HEK293 (cell line): Measurements from ENCODE around the gene DACT3.

Experiments used
- ATF2 ChIP-seq: fragments of 450-650 bp; formaldehyde crosslinking; IDR thresholded peaks from 2 replicates; pipeline ENCODE4 v1.5.1; 2016; ENCODE audit warnings: missing biosample characterization, missing genetic modification characterization, low read depth
- PBX3 ChIP-seq: sonication (generic); formaldehyde crosslinking; IDR thresholded peaks from 2 replicates; pipeline ENCODE4 v1.8.1; 2022; ENCODE audit warnings: mild to moderate bottlenecking, moderate library complexity, missing genetic modification reagents
- RBAK ChIP-seq: fragments of 450-650 bp; formaldehyde crosslinking; IDR thresholded peaks from 2 replicates; pipeline ENCODE4 v1.5.1; 2016; ENCODE audit warnings: missing biosample characterization, missing genetic modification characterization
- REPIN1 ChIP-seq: fragments of 450-650 bp; formaldehyde crosslinking; IDR thresholded peaks from 2 replicates; pipeline ENCODE4 v1.5.1; 2017; ENCODE audit warnings: missing biosample characterization, missing genetic modification characterization, low read depth
- SP2 ChIP-seq: fragments of 450-650 bp; formaldehyde crosslinking; IDR thresholded peaks from 2 replicates; pipeline ENCODE4 v1.5.1; 2016; ENCODE audit warnings: missing biosample characterization, missing genetic modification characterization
- ZBTB7A ChIP-seq: fragments of 450-650 bp; formaldehyde crosslinking; IDR thresholded peaks from 2 replicates; pipeline ENCODE4 v1.5.1; 2016; ENCODE audit warnings: low read depth, missing biosample characterization, missing genetic modification characterization
- ZNF324 ChIP-seq: fragments of 450-650 bp; formaldehyde crosslinking; IDR thresholded peaks from 2 replicates; pipeline ENCODE4 v1.5.1; 2016; ENCODE audit warnings: missing biosample characterization, missing genetic modification characterization
- ZNF624 ChIP-seq: fragments of 450-650 bp; formaldehyde crosslinking; IDR thresholded peaks from 2 replicates; pipeline ENCODE4 v1.5.1; 2017; ENCODE audit warnings: missing biosample characterization, missing genetic modification characterization
- TF ChIP-seq, protein P1 (sequence below): fragments of 450-650 bp; formaldehyde crosslinking; IDR thresholded peaks from 2 replicates; pipeline ENCODE4 v1.5.1; 2016; ENCODE audit warnings: missing biosample characterization, missing genetic modification characterization
- TF ChIP-seq, protein P2 (sequence below): fragments of 450-650 bp; IDR thresholded peaks from 2 replicates; pipeline ENCODE4 v1.5.1; 2018; ENCODE audit warnings: missing biosample characterization, mild to moderate bottlenecking, missing genetic modification characterization

DNA sequence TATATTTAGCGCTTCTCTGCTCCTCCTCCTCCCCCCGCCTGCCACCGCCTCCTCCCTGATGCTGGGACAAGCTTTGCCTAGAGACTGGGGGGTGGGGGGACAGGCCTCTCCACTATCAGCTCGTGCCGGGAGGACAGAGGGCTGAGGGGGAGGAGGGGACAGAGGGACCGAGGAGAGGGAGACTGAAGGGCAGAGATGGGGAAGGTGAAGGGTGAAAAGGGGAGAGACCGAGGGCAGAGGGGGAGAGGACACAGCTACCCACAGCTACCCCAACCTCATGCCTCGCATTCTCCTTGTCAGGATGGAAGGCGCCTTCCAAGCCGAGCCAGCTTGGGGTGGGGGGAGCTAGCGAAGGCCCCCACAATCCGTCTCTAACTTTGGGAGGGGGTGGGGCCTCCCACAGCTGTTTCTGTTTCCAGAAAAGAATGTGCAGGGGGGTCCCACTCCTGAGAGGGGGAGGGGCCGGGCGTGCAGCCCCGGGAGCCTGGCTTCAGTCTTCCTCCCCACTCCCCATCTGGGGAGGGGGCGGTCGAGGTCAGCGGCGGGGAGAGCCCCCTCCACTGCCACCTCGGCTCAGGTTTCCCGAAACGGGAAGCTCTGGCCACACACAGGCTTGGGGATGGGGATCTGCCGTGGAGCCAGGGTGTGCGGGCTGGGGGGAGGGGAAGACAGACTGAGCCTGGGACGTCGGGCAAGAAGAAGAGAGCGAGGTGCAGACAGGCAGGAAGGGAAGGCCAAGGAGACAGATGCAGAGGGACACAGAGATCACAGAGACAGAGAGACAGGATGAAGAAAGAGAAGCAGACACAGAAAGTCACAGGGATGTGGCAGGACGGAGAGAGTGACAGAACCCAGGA, 1.6 kb downstream of the DACT3 start:
- TF ChIP-seq SP2 (tag by site-specific recombination) = no peak; the same call in 1 of the 2 replicates
- TF ChIP-seq PBX3 (CRISPR knock-in tag) = no peak
- TF ChIP-seq, protein P1, sequence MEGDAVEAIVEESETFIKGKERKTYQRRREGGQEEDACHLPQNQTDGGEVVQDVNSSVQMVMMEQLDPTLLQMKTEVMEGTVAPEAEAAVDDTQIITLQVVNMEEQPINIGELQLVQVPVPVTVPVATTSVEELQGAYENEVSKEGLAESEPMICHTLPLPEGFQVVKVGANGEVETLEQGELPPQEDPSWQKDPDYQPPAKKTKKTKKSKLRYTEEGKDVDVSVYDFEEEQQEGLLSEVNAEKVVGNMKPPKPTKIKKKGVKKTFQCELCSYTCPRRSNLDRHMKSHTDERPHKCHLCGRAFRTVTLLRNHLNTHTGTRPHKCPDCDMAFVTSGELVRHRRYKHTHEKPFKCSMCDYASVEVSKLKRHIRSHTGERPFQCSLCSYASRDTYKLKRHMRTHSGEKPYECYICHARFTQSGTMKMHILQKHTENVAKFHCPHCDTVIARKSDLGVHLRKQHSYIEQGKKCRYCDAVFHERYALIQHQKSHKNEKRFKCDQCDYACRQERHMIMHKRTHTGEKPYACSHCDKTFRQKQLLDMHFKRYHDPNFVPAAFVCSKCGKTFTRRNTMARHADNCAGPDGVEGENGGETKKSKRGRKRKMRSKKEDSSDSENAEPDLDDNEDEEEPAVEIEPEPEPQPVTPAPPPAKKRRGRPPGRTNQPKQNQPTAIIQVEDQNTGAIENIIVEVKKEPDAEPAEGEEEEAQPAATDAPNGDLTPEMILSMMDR (tag by site-specific recombination) = no peak
- no peak for TF ChIP-seq RBAK
- TF ChIP-seq, protein P2, sequence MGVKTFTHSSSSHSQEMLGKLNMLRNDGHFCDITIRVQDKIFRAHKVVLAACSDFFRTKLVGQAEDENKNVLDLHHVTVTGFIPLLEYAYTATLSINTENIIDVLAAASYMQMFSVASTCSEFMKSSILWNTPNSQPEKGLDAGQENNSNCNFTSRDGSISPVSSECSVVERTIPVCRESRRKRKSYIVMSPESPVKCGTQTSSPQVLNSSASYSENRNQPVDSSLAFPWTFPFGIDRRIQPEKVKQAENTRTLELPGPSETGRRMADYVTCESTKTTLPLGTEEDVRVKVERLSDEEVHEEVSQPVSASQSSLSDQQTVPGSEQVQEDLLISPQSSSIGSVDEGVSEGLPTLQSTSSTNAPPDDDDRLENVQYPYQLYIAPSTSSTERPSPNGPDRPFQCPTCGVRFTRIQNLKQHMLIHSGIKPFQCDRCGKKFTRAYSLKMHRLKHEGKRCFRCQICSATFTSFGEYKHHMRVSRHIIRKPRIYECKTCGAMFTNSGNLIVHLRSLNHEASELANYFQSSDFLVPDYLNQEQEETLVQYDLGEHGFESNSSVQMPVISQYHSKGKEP (tag by site-specific recombination) = no peak
- no peak for TF ChIP-seq REPIN1 (tag by site-specific recombination)
- no peak for TF ChIP-seq ZBTB7A (tag by site-specific recombination)
- TF ChIP-seq ZNF324 (tag by site-specific recombination) = no peak
- no peak for TF ChIP-seq ATF2 (tag by site-specific recombination)
- no peak for TF ChIP-seq ZNF624
